Common myeloid progenitor, CD34-positive (primary cell): ENCODE data around the gene FSIP1.
A peak's percentile ranks its signal among the peaks of the same experiment; 100 is the strongest.

Experiments
- CTCF ChIA-PET: fragments of 350-600 bp; sonication (Branson Sonifier 250); formaldehyde crosslinking; loops from one replicate; lab custom pipeline; 2021; ENCODE audit warnings: antibody characterized with exemption; lab: Charles Lee
- POLR2A ChIA-PET: fragments of 350-600 bp; sonication (Branson Sonifier 250); formaldehyde crosslinking; loops from one replicate; lab custom pipeline; 2021; ENCODE audit warnings: antibody characterized with exemption; lab: Charles Lee
- DNase-seq, 3 donors: peaks; one replicate each; pipeline versions ENCODE4 v3.0.0 to v3.0.0-alpha.2; 2013
- H3K27ac ChIP-seq, 2 experiments: 1 replicate in 1 of 2; 2 replicates in 1 of 2; pipeline ENCODE4 v1.7.0; 2013; ENCODE audit warnings: inconsistent platforms in 2 of 2, low read length in 2 of 2, mild to moderate bottlenecking in 2 of 2, low read depth in 1 of 2, moderate library complexity in 1 of 2; ENCODE audit not compliant: severe bottlenecking in 2 of 2, insufficient read depth in 1 of 2, poor library complexity in 1 of 2
- H3K27me3 ChIP-seq, 5 experiments: replicated peaks in 2 of 5; 1 replicate in 3 of 5; 2 replicates in 2 of 5; pipeline versions ENCODE4 v1.6.1 to v1.7.0; 2013; ENCODE audit warnings: low read length in 4 of 5, mild to moderate bottlenecking in 2 of 5, moderate library complexity in 2 of 5, inconsistent platforms in 1 of 5; ENCODE audit not compliant: insufficient read depth in 5 of 5, control insufficient read depth in 4 of 5
- H3K36me3 ChIP-seq, 4 experiments: 1 replicate in 2 of 4; 2 replicates in 2 of 4; pipeline versions ENCODE4 v1.6.1 to v1.7.0; 2013; ENCODE audit warnings: low read length in 3 of 4, control low read depth in 1 of 4, mild to moderate bottlenecking in 1 of 4; ENCODE audit not compliant: control insufficient read depth in 4 of 4, insufficient read depth in 4 of 4
- H3K4me1 ChIP-seq, 4 experiments: 1 replicate in 3 of 4; 2 replicates in 1 of 4; pipeline versions ENCODE4 v1.6.1 to v1.7.1; 2013; ENCODE audit warnings: low read length in 3 of 4, mild to moderate bottlenecking in 3 of 4, control low read depth in 1 of 4, inconsistent platforms in 1 of 4, moderate library complexity in 1 of 4; ENCODE audit not compliant: control insufficient read depth in 4 of 4, insufficient read depth in 4 of 4; ENCODE audit errors: control extremely low read depth in 1 of 4
- H3K4me3 ChIP-seq, 7 experiments: 1 replicate in 4 of 7; 2 replicates in 3 of 7; pipeline versions ENCODE4 v1.5.1 to v1.7.0; 2013; ENCODE audit warnings: mild to moderate bottlenecking in 7 of 7, low read length in 6 of 7, moderate library complexity in 6 of 7, inconsistent platforms in 2 of 7, low read depth in 2 of 7, control low read depth in 1 of 7; ENCODE audit not compliant: insufficient read depth in 4 of 7, control insufficient read depth in 1 of 7; ENCODE audit errors: extremely low read depth in 1 of 7
- H3K9me3 ChIP-seq, 5 experiments: 1 replicate in 4 of 5; 2 replicates in 1 of 5; pipeline versions ENCODE4 v1.6.1 to v1.7.1; 2013; ENCODE audit warnings: low read length in 4 of 5, mild to moderate bottlenecking in 2 of 5, inconsistent platforms in 1 of 5, low read depth in 1 of 5, moderate library complexity in 1 of 5; ENCODE audit not compliant: control insufficient read depth in 4 of 5, insufficient read depth in 2 of 5; ENCODE audit errors: control extremely low read depth in 1 of 5
- WGBS: methylation state at CpG from one replicate; pipeline ENCODE4 v1.1.5; 2013; ENCODE audit not compliant: insufficient coverage; 5-methylcytosine and 5-hydroxymethylcytosine counted together

Gene FSIP1

GRCh38 chr15:39752246-39752645 is 30.4 kb downstream of the FSIP1 start:
- no peaks in the 10 kb centered on the region for H3K4me1 ChIP-seq
- H3K9me3 ChIP-seq: peaks cover 0 to 2% (median 0%) of the 10 kb centered on the region in 5 experiments
- ChIA-PET POLR2A (no interaction called here), CTCF (no interaction called here)
- no peaks in the 10 kb centered on the region for H3K36me3 ChIP-seq
- DNase-seq: no peak
- H3K4me3 ChIP-seq: no peak overlapping the region
- no peaks in the 10 kb centered on the region for H3K27me3 ChIP-seq
- H3K27ac ChIP-seq: no peak overlapping the region

DNA sequence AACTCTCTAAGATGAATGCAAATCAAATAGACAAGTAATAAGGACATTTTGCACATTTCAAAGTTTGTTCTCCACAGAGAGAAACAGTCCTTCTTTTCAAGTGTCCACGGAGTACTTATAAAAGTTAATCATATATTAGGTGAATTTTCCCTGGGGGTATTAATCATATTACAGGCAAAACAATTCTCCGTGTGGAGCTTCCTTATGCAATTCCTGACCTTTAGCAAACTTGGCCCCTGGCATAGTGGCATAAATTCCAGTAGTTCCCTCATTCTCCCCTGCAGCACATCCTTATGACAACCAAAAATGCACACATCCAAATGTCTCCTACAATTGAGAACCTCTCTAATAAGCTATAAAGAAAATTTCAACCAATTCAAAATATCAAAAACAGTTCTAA is 34.4 kb downstream of the FSIP1 start:
- no peak for DNase-seq
- CTCF ChIA-PET: interaction anchor here (1.0 kb wide), 1 partner anchor 10 kb away, joined by 5 read pairs; no protein-coding TSS in a partner anchor

GRCh38 chr15:39747326-39747725 is 35.3 kb downstream of the FSIP1 start:
- Histone ChIP-seq H3K9me3 (no peaks in the 10 kb centered on the region), H3K27me3 (no peaks in the 10 kb centered on the region), H3K4me3 (no peak overlapping the region), H3K4me1 (no peaks in the 10 kb centered on the region), H3K27ac (no peak overlapping the region), H3K36me3 (no peaks in the 10 kb centered on the region)
- DNase-seq: no peak
- ChIA-PET CTCF (no interaction called here), POLR2A (no interaction called here)

More for the DNA sequence above, 34.4 kb downstream of the FSIP1 start:
- no peaks in the 10 kb centered on the region for H3K9me3 ChIP-seq
- H3K4me1 ChIP-seq: no peaks in the 10 kb centered on the region
- H3K27ac ChIP-seq: no peak overlapping the region
- H3K36me3 ChIP-seq: no peaks in the 10 kb centered on the region
- no peak overlapping the region for H3K4me3 ChIP-seq
- POLR2A ChIA-PET: no interaction called here
- WGBS: 100% methylated on average over 1 of the region's 2 CpGs
- no peaks in the 10 kb centered on the region for H3K27me3 ChIP-seq

DNA sequence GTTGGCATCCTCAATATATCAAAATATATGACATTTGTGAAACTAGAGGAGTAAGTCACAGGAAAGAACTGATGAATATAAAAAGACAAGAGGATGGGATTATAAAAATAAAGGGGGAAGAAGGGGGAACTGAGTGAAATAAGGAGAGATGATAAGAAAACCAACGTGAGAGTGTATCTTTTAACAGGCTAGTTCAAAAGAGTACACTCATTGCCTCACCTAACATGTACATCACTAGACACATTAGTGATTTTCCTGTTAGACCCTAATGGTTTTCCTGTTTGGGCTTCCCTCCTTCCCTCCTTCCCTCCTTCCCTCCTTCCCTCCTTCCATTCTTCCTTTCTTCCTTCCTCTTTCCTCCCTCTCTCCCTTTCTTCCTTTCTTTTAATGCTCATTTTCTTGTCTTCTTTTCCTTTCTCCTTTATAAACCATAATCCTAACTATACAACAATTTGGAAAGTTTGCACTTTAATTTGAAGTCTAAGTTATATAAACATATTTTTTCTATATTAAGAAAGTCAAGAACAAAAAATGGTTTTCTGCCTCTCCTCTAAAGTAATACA is 35.8 kb downstream of the FSIP1 start:
- Histone ChIP-seq H3K4me3 (no peak overlapping the region), H3K27me3 (no peaks in the 10 kb centered on the region), H3K27ac (no peak overlapping the region), H3K36me3 (no peaks in the 10 kb centered on the region), H3K4me1 (no peaks in the 10 kb centered on the region), H3K9me3 (no peaks in the 10 kb centered on the region)
- no peak for DNase-seq
- ChIA-PET POLR2A (no interaction called here), CTCF (no interaction called here)
- WGBS: no CpG with 5 or more reads among the region's 1 CpG

DNA sequence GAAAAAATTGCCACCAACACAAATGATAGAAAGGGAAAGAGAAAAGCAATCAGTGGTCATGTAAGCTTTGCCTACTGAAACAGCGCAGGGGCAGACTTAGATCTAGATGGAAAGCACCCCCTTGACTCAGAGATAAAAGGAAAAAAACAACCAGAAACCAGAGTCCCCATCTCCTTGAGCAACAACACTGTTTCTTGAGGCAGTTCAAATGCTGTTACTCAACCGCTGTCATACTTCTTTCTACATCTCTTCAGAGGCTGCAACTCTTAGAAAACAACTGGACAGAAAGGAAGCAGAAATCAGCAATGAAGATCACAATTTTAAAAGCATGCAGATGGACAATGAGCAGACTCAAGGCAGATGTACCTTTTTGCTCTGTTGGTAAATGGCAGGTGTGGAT is 36.5 kb downstream of the FSIP1 start:
- H3K4me1 ChIP-seq: no peaks in the 10 kb centered on the region
- H3K27me3 ChIP-seq: no peaks in the 10 kb centered on the region
- no peak overlapping the region for H3K27ac ChIP-seq
- H3K4me3 ChIP-seq: no peak overlapping the region
- no peaks in the 10 kb centered on the region for H3K9me3 ChIP-seq
- no peaks in the 10 kb centered on the region for H3K36me3 ChIP-seq
- ChIA-PET CTCF (no interaction called here), POLR2A (no interaction called here)
- WGBS: no CpG with 5 or more reads among the region's 2 CpGs
- no peak for DNase-seq

- Histone ChIP-seq H3K27ac (no peak overlapping the region), H3K27me3 (no peaks in the 10 kb centered on the region), H3K4me3 (no peak overlapping the region), H3K9me3 (no peaks in the 10 kb centered on the region), H3K36me3 (no peaks in the 10 kb centered on the region), H3K4me1 (no peaks in the 10 kb centered on the region)
- WGBS: 50% methylated on average over 1 of the region's 2 CpGs
- ChIA-PET CTCF (interaction anchor here (1.1 kb wide), 1 partner anchor 10 kb away, joined by 3 read pairs; no protein-coding TSS in a partner anchor), POLR2A (no interaction called here)
- DNase-seq: no peak
These were observed 37.2 kb downstream of the FSIP1 start for GRCh38 chr15:39745415-39745814.

- WGBS: 88% methylated on average over 3 of the region's 7 CpGs
These were observed 38.1 kb downstream of the FSIP1 start for GRCh38 chr15:39744334-39745103.

More at GRCh38 chr15:39744334-39745103, 38.1 kb downstream of the FSIP1 start:
- CTCF ChIA-PET: interaction anchor here (0.9 to 1.1 kb wide), 2 partner anchors 9 to 12 kb away, joined by 3 read pairs; no protein-coding TSS in a partner anchor
- POLR2A ChIA-PET: no interaction called here
- H3K4me1 ChIP-seq: no peaks in the 10 kb centered on the region
- no peak overlapping the region for H3K4me3 ChIP-seq
- H3K36me3 ChIP-seq: no peaks in the 10 kb centered on the region
- DNase-seq: peak in 2 of 3 donors; percentile 30 to 48
- H3K27ac ChIP-seq: no peak overlapping the region
- no peaks in the 10 kb centered on the region for H3K9me3 ChIP-seq
- no peaks in the 10 kb centered on the region for H3K27me3 ChIP-seq
